Naive thymus-derived CD8-positive, alpha-beta T cell (primary cell): ENCODE data around the gene VAMP1. TPM values are rescaled to one million over a fixed set of nuclear protein-coding genes. Genes with fewer than 3 reads are reported as not detected.
"Not testable (repeated sequence)": the region's sequence is repeated elsewhere in the genome, so short reads cannot be mapped to it uniquely, and the experiment has no call there.

Source experiments
- ATAC-seq, 2 donors: fragments of 150-1000 bp; cut with Tn5 transposase in 1 of 2; sonication (Bioruptor Pico), chemical (Tn5 transposase) in 1 of 2; 1 replicate in 1 of 2; 2 replicates in 1 of 2; pipeline ENCODE4 v1.10.0; 2021; ENCODE audit warnings: mild to moderate bottlenecking in 2 of 2, moderate library complexity in 2 of 2
- POLR2A ChIA-PET: fragments of 350-600 bp; sonication (Branson Sonifier 250); formaldehyde crosslinking; loops from one replicate; lab custom pipeline; 2021; ENCODE audit warnings: antibody characterized with exemption; lab: Charles Lee
- DNase-seq, 10 donors: peaks; one replicate each; pipeline versions ENCODE4 v3.0.0 to v3.0.0-alpha.2; 2020 to 2022
- H3K27ac Mint-ChIP-seq, 10 donors: one replicate each; pipeline ENCODE4 v1.8.0; 2020 to 2022; ENCODE audit warnings: mild to moderate bottlenecking in 10 of 10, mixed read lengths in 10 of 10, moderate library complexity in 4 of 10, inconsistent platforms in 1 of 10
- H3K27me3 Mint-ChIP-seq, 5 donors: one replicate each; pipeline ENCODE4 v1.8.0; 2021 to 2022; ENCODE audit warnings: mixed read lengths in 5 of 5
- H3K36me3 Mint-ChIP-seq, 3 donors: one replicate each; pipeline ENCODE4 v1.8.0; 2020 to 2022; ENCODE audit warnings: mixed read lengths in 3 of 3, mild to moderate bottlenecking in 2 of 3, inconsistent platforms in 1 of 3
- H3K4me1 Mint-ChIP-seq, 4 donors: one replicate each; pipeline ENCODE4 v1.8.0; 2021 to 2022; ENCODE audit warnings: mixed read lengths in 4 of 4
- H3K4me3 Mint-ChIP-seq, 10 donors: one replicate each; pipeline ENCODE4 v1.8.0; 2020 to 2022; ENCODE audit warnings: mild to moderate bottlenecking in 10 of 10, mixed read lengths in 10 of 10, moderate library complexity in 6 of 10, inconsistent platforms in 1 of 10
- H3K9me3 Mint-ChIP-seq, 9 donors: one replicate each; pipeline ENCODE4 v1.8.0; 2020 to 2022; ENCODE audit warnings: mixed read lengths in 9 of 9, mild to moderate bottlenecking in 3 of 9, inconsistent platforms in 1 of 9, moderate library complexity in 1 of 9
- polyA plus RNA-seq, 3 donors: library from polyadenylated mRNA; unstranded; fragments of 300-500 nt; fragmentation: Illumina TruSeq; gene quantifications; one replicate each; pipeline ENCODE4 v1.2.3, GENCODE V29; 2021
- total RNA-seq, 8 experiments: library from RNA in 2 of 8; stranded (reverse) in 2 of 8; gene quantifications; one replicate each; pipeline ENCODE4 v1.2.3 and lab custom pipeline; 2021 to 2026

The VAMP1 gene
- total and polyA plus RNA-seq, 5 experiments from 2014 or later: 9.7 to 92.6 (median 13.6) TPM

- Mint-ChIP-seq H3K27me3 (no peaks in the 10 kb centered on the region), H3K9me3 (no peaks in the 10 kb centered on the region), H3K36me3 (no peaks in the 10 kb centered on the region), H3K4me3 (peak overlapping the region in 4 of 10 donors; percentile 5 to 25 (median 20)), H3K27ac (peak overlapping the region; percentile 34 to 89 (median 76)), H3K4me1 (peaks cover 38 to 76% (median 70%) of the 10 kb centered on the region in 4 donors)
- POLR2A ChIA-PET: interaction anchor here (0.5 to 1.0 kb wide), 2 partner anchors 8 to 12 kb away, joined by 3 to 4 read pairs; no protein-coding TSS in a partner anchor
- no peak for DNase-seq
- ATAC-seq: no peak
Observed at GRCh38 chr12:6430124-6430989, 40.1 kb downstream of the VAMP1 start.

- DNase-seq (no peak), ATAC-seq (no peak)
- no peaks in the 10 kb centered on the region for H3K9me3 Mint-ChIP-seq
- peak overlapping the region; percentile 98 to 100 (median 99) for H3K27ac Mint-ChIP-seq
- H3K36me3 Mint-ChIP-seq: no peaks in the 10 kb centered on the region
- H3K4me1 Mint-ChIP-seq: peaks cover 31 to 72% (median 63%) of the 10 kb centered on the region in 4 donors
- POLR2A ChIA-PET: interaction anchor here (1.2 to 8.0 kb wide), 6 partner anchors 11 to 107 kb away, joined by 7 to 248 read pairs (median 94); partner anchors contain the start of genes CD27, GAPDH, TAPBPL and VAMP1
- H3K27me3 Mint-ChIP-seq: no peaks in the 10 kb centered on the region
- peak overlapping the region in 2 of 10 donors; percentile 4 to 7 for H3K4me3 Mint-ChIP-seq
Observed at GRCh38 chr12:6428326-6428725, 42.2 kb downstream of the VAMP1 start.

GRCh38 chr12:6427796-6428195 is 42.7 kb downstream of the VAMP1 start:
- POLR2A ChIA-PET: interaction anchor here (0.7 to 8.0 kb wide), 6 partner anchors 17 to 529 kb away, joined by 4 to 248 read pairs (median 94); partner anchors contain the start of genes CD27, GAPDH, TAPBPL and VAMP1
- peak overlapping the region in 7 of 10 donors; percentile 74 to 89 (median 86) for H3K4me3 Mint-ChIP-seq

GRCh38 chr12:6426882-6427671 is 43.4 kb downstream of the VAMP1 start:
- Mint-ChIP-seq H3K4me3 (peak overlapping the region; percentile 74 to 93 (median 85)), H3K36me3 (no peaks in the 10 kb centered on the region), H3K27ac (peak overlapping the region; percentile 98 to 100 (median 99)), H3K27me3 (no peaks in the 10 kb centered on the region), H3K9me3 (no peaks in the 10 kb centered on the region), H3K4me1 (peaks cover 29 to 67% (median 58%) of the 10 kb centered on the region in 4 donors)
- peak; percentile 83 to 90 for ATAC-seq
- peak; percentile 58 to 93 (median 82) for DNase-seq
- POLR2A ChIA-PET: interaction anchor here (0.7 to 8.0 kb wide), 11 partner anchors 8 to 529 kb away, joined by 3 to 248 read pairs (median 26); partner anchors contain the start of genes CD27, GAPDH, TAPBPL and VAMP1

More at GRCh38 chr12:6427796-6428195, 42.7 kb downstream of the VAMP1 start:
- not testable (repeated sequence) for H3K9me3 Mint-ChIP-seq, H3K27me3 Mint-ChIP-seq, ATAC-seq, DNase-seq, H3K36me3 Mint-ChIP-seq
- Mint-ChIP-seq H3K4me1 (peaks cover 30 to 71% (median 61%) of the 10 kb centered on the region in 4 donors), H3K27ac (peak overlapping the region; percentile 98 to 100 (median 99))

- H3K4me3 Mint-ChIP-seq: peak overlapping the region in 8 of 10 donors; percentile 19 to 89 (median 70)
- peak in 3 of 10 donors; percentile 17 to 50 (median 21) for DNase-seq
- ATAC-seq: no peak
- POLR2A ChIA-PET: interaction anchor here (0.5 to 8.0 kb wide), 13 partner anchors 9 to 147 kb away, joined by 3 to 248 read pairs (median 12); partner anchors contain the start of genes CD27, GAPDH, TAPBPL and VAMP1
- peaks cover 26 to 60% (median 50%) of the 10 kb centered on the region in 4 donors for H3K4me1 Mint-ChIP-seq
- H3K27ac Mint-ChIP-seq: peak overlapping the region; percentile 98 to 100 (median 99)
- no peaks in the 10 kb centered on the region for H3K9me3 Mint-ChIP-seq
- no peaks in the 10 kb centered on the region for H3K36me3 Mint-ChIP-seq
- no peaks in the 10 kb centered on the region for H3K27me3 Mint-ChIP-seq
Observed at GRCh38 chr12:6425590-6426531, 44.6 kb downstream of the VAMP1 start.

- DNase-seq (no peak), ATAC-seq (no peak)
- peaks cover 20 to 50% (median 41%) of the 10 kb centered on the region in 4 donors for H3K4me1 Mint-ChIP-seq
- no peaks in the 10 kb centered on the region for H3K36me3 Mint-ChIP-seq
- H3K27me3 Mint-ChIP-seq: no peaks in the 10 kb centered on the region
- no peak overlapping the region for H3K4me3 Mint-ChIP-seq
- no peaks in the 10 kb centered on the region for H3K9me3 Mint-ChIP-seq
- POLR2A ChIA-PET: interaction anchor here (1.2 to 8.0 kb wide), 13 partner anchors 8 to 113 kb away, joined by 3 to 248 read pairs (median 20); partner anchors contain the start of genes CD27, MRPL51, NCAPD2 and TAPBPL
- peak overlapping the region; percentile 13 to 93 (median 84) for H3K27ac Mint-ChIP-seq
Observed at GRCh38 chr12:6424866-6425265, 45.6 kb downstream of the VAMP1 start.

- DNase-seq: no peak
- Mint-ChIP-seq H3K9me3 (no peaks in the 10 kb centered on the region), H3K27me3 (no peaks in the 10 kb centered on the region), H3K4me3 (peak overlapping the region in 3 of 10 donors; percentile 15 to 55 (median 30)), H3K27ac (peak overlapping the region; percentile 71 to 93 (median 87)), H3K4me1 (peaks cover 20 to 47% (median 39%) of the 10 kb centered on the region in 4 donors), H3K36me3 (no peaks in the 10 kb centered on the region)
- POLR2A ChIA-PET: interaction anchor here (1.2 to 8.0 kb wide), 13 partner anchors 9 to 114 kb away, joined by 3 to 248 read pairs (median 20); partner anchors contain the start of genes CD27, MRPL51, NCAPD2 and TAPBPL
- no peak for ATAC-seq
Observed at GRCh38 chr12:6424008-6424347, 46.5 kb downstream of the VAMP1 start.

- H3K36me3 Mint-ChIP-seq: no peaks in the 10 kb centered on the region
- H3K4me1 Mint-ChIP-seq: peaks cover 20 to 46% (median 38%) of the 10 kb centered on the region in 4 donors
- peak overlapping the region; percentile 71 to 93 (median 87) for H3K27ac Mint-ChIP-seq
- DNase-seq (peak; percentile 45 to 91 (median 76)), ATAC-seq (peak; percentile 62 to 71)
- no peaks in the 10 kb centered on the region for H3K9me3 Mint-ChIP-seq
- H3K4me3 Mint-ChIP-seq: peak overlapping the region in 7 of 10 donors; percentile 0 to 55 (median 25)
- no peaks in the 10 kb centered on the region for H3K27me3 Mint-ChIP-seq
- POLR2A ChIA-PET: interaction anchor here (0.6 to 8.0 kb wide), 15 partner anchors 10 to 115 kb away, joined by 3 to 248 read pairs (median 7); partner anchors contain the start of genes CD27, MRPL51, NCAPD2 and TAPBPL
Observed at GRCh38 chr12:6423267-6424007, 47.0 kb downstream of the VAMP1 start.

GRCh38 chr12:6420364-6420763 is 50.1 kb downstream of the VAMP1 start:
- Mint-ChIP-seq H3K4me1 (peaks cover 8 to 23% (median 19%) of the 10 kb centered on the region in 4 donors), H3K27ac (no peak overlapping the region), H3K36me3 (no peaks in the 10 kb centered on the region)

GRCh38 chr12:6418796-6419195 is 51.7 kb downstream of the VAMP1 start:
- Mint-ChIP-seq H3K27me3 (peaks cover 0 to 2% (median 0%) of the 10 kb centered on the region in 5 donors), H3K4me3 (no peak overlapping the region), H3K27ac (no peak overlapping the region), H3K36me3 (no peaks in the 10 kb centered on the region), H3K9me3 (no peaks in the 10 kb centered on the region), H3K4me1 (peaks cover 8 to 15% (median 12%) of the 10 kb centered on the region in 4 donors)
- ATAC-seq (no peak), DNase-seq (no peak)
- POLR2A ChIA-PET: no interaction called here

More at GRCh38 chr12:6420364-6420763, 50.1 kb downstream of the VAMP1 start:
- DNase-seq (no peak), ATAC-seq (no peak)
- Mint-ChIP-seq H3K27me3 (peaks cover 0 to 2% (median 0%) of the 10 kb centered on the region in 5 donors), H3K4me3 (no peak overlapping the region), H3K9me3 (no peaks in the 10 kb centered on the region)
- POLR2A ChIA-PET: interaction anchor here (0.9 kb wide), 1 partner anchor 45 kb away, joined by 3 read pairs; no protein-coding TSS in a partner anchor
